Measurements from ENCODE around the gene RAB3IL1. TPM values are rescaled to one million over a fixed set of nuclear protein-coding genes. Genes with fewer than 3 reads are reported as not detected.

The RAB3IL1 gene
- total and polyA plus RNA-seq, 9 of the 15 experiments (the other 6 are each of a cell fraction or from before 2014, with no cell fraction given) = 0.15 to 42.6 (median 15.5) TPM

GRCh38 chr11:61958590-61958989, 41.2 kb upstream of the RAB3IL1 start:
- H4K20me1 ChIP-seq (replicated peaks; ENCODE audit: control insufficient read depth, insufficient read depth, low read length) = peaks cover 9% of the 10 kb centered on the region; the same call in 1 of the 2 replicates
- no peaks in the 10 kb centered on the region for H3K9me3 ChIP-seq (replicated peaks; ENCODE audit: control insufficient read depth, insufficient read depth, low read depth, low read length)
- POLR2A ChIA-PET = interaction anchor here (0.9 to 11.8 kb wide), 2 partner anchors 7 to 10 kb away, joined by 3 to 327 read pairs; partner anchors contain the start of gene BEST1
- H3K4me3 ChIP-seq = no peak overlapping the region
- 0 out of 3 replicates have a peak, but pooled peaks cover 3% of the 10 kb centered on the region for H3K79me2 ChIP-seq (ENCODE audit: control insufficient read depth, insufficient read depth, low read length)
- DNase-seq (ENCODE audit: extremely low read depth in 1 of 4, low spot score in 3 of 4) (peak in 1 of 4 experiments; percentile 44), FAIRE-seq (no peak), ATAC-seq (no peak)
- peak; percentile 92 for TF ChIP-seq EGR1 (conservative IDR thresholded peaks at IDR 0.05)
- TF ChIP-seq RFX1 (IDR thresholded peaks at IDR 0.05) = no peak
- TF ChIP-seq FOS (IDR thresholded peaks at IDR 0.05; ENCODE audit: extremely low read depth, insufficient read length) = no peak
- TF ChIP-seq GATAD2B (IDR thresholded peaks at IDR 0.05; ENCODE audit: borderline replicate concordance) = no peak
- peak; percentile 43; the same call in 1 of the 2 replicates for TF ChIP-seq TAL1 (IDR thresholded peaks at IDR 0.05)
- peak; percentile 31; the same call in 1 of the 2 replicates for TF ChIP-seq ETV5 (CRISPR knock-in tag; IDR thresholded peaks at IDR 0.05; ENCODE audit: low read depth)
- TF ChIP-seq ARID1B (IDR thresholded peaks at IDR 0.05) = peak; percentile 75
- peak; percentile 77 for TF ChIP-seq CBFA2T2 (conservative IDR thresholded peaks at IDR 0.05)
- 0 out of 2 replicates have a peak, but pooled peaks have one; percentile 36 for TF ChIP-seq NCOR1 (IDR thresholded peaks at IDR 0.05)
- TF ChIP-seq, protein P1, sequence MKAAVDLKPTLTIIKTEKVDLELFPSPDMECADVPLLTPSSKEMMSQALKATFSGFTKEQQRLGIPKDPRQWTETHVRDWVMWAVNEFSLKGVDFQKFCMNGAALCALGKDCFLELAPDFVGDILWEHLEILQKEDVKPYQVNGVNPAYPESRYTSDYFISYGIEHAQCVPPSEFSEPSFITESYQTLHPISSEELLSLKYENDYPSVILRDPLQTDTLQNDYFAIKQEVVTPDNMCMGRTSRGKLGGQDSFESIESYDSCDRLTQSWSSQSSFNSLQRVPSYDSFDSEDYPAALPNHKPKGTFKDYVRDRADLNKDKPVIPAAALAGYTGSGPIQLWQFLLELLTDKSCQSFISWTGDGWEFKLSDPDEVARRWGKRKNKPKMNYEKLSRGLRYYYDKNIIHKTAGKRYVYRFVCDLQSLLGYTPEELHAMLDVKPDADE (conservative IDR thresholded peaks at IDR 0.05; ENCODE audit: control insufficient read depth, low read depth, low read length) = no peak
- TF ChIP-seq SNAPC5 (CRISPR knock-in tag; IDR thresholded peaks at IDR 0.05) = no peak
- TF ChIP-seq TCF3 (CRISPR knock-in tag; IDR thresholded peaks at IDR 0.05) = peak; percentile 59
- TF ChIP-seq MTF1 (CRISPR knock-in tag; IDR thresholded peaks at IDR 0.05; ENCODE audit: borderline replicate concordance) = no peak
- 0 out of 4 replicates have a peak, but pooled peaks of 1 of the 2 experiments have one; percentile 36 for TF ChIP-seq TRIM24 (IDR thresholded peaks at IDR 0.05)
- TF ChIP-seq KLF16 (IDR thresholded peaks at IDR 0.05) = 0 out of 2 replicates have a peak, but pooled peaks have one; percentile 35
- peak; percentile 63; the same call in 1 of the 2 replicates for TF ChIP-seq TEAD4 (IDR thresholded peaks at IDR 0.05; ENCODE audit: low read length)
- no peak for TF ChIP-seq TEAD4 (CRISPR knock-in tag; IDR thresholded peaks at IDR 0.05; ENCODE audit: borderline replicate concordance)
- TF ChIP-seq TGIF2 (CRISPR knock-in tag; IDR thresholded peaks at IDR 0.05) = no peak
- 0 out of 2 replicates have a peak, but pooled peaks have one; percentile 8 for TF ChIP-seq MTA1 (IDR thresholded peaks at IDR 0.05; ENCODE audit: borderline replicate concordance)
- TF ChIP-seq CBFA2T3 (IDR thresholded peaks at IDR 0.05) = peak; percentile 86
- peak; percentile 44; the same call in 1 of the 2 replicates for TF ChIP-seq DPF2 (IDR thresholded peaks at IDR 0.05)
- peaks cover 6% of the 10 kb centered on the region for H3K36me3 ChIP-seq (ENCODE audit: control insufficient read depth, insufficient read depth, low read length)
- no TSS peak for BruUV-seq (replicated peaks)
- intact Hi-C loops (cut with micrococcal nuclease) = no loop called here
- 30% methylated on average over 3 of the region's 3 CpGs for WGBS (ENCODE audit: insufficient coverage, low coverage, missing lambda C conversion rate)
- no peaks in the 10 kb centered on the region for H3K27me3 ChIP-seq (ENCODE audit: control insufficient read depth in 2 of 2, insufficient read depth in 2 of 2, low read length in 2 of 2)
- H2AFZ ChIP-seq (ENCODE audit: low read depth, low read length) = no peak overlapping the region; the same call in 1 of the 2 replicates
- CTCF ChIA-PET (ENCODE audit: low intra/inter-chr PET ratio) = no interaction called here
- H3K4me2 ChIP-seq (ENCODE audit: insufficient read depth, low read length) = no peak overlapping the region
- H3K4me1 ChIP-seq (replicated peaks in 1 of 2; ENCODE audit: control insufficient read depth in 2 of 2, insufficient read depth in 2 of 2, low read length in 2 of 2) = peaks cover 44 to 47% of the 10 kb centered on the region in 2 experiments
- H3K27ac ChIP-seq (ENCODE audit: extremely low read depth, low read depth, low read length) = peak overlapping the region; percentile 20; the same call in 1 of the 3 replicates
- peaks cover 6% of the 10 kb centered on the region for H3K9me1 ChIP-seq (ENCODE audit: control insufficient read depth, insufficient read depth, low read length)
- H3K9ac ChIP-seq (ENCODE audit: insufficient read depth in 1 of 2, low read depth in 2 of 2, low read length in 2 of 2) = no peak overlapping the region
- in situ Hi-C loops (cut with MboI) = no loop called here

Data from K562 (cell line).